HepG2 (cell line): ENCODE measurements around the gene CYP2W1. TPM values are rescaled to one million over a fixed set of nuclear protein-coding genes. Genes with fewer than 3 reads are reported as not detected.

ENCODE experiments used
- ATAC-seq: fragments of 200-7000 bp; cut with Tn5 transposase; 3 replicates; pipeline ENCODE4 v1.9.1; 2020; ENCODE audit warnings: mild to moderate bottlenecking, moderate library complexity
- BruUV-seq: library from RNA; stranded (reverse); fragments of 400-500 nt; replicated peaks from 2 replicates; lab custom pipeline; 2021; lab: Mats Ljungman, UMichigan
- CTCF ChIA-PET: fragments of 300-600 bp; formaldehyde crosslinking; extraction: SDS; loops from one replicate; lab custom pipeline; 2021; ENCODE audit warnings: low total read pairs, inconsistent platforms, low intra/inter-chr PET ratio; lab: Yijun Ruan, JAX
- POLR2A ChIA-PET: fragments of 350-600 bp; sonication (Branson Sonifier 250); formaldehyde crosslinking; loops from one replicate; lab custom pipeline; 2020; ENCODE audit warnings: antibody characterized with exemption, inconsistent platforms; lab: Yijun Ruan, JAX
- DNase-seq: peaks from one replicate; pipeline ENCODE4 v3.0.0-alpha.2; 2015; ENCODE audit warnings: low spot score
- FAIRE-seq: peaks from 3 replicates; lab custom pipeline; 2011; peaks lifted over from hg19 to GRCh38; lab: Jason Lieb, UNC
- H2AFZ ChIP-seq: one replicate; pipeline ENCODE4 v1.6.1; 2011; ENCODE audit warnings: low read length, inconsistent platforms
- H3K27ac ChIP-seq: fragments of 300-600 bp; 3 replicates; pipeline ENCODE4 v1.8.0; 2011; ENCODE audit warnings: mixed run types, mild to moderate bottlenecking, mixed read lengths, low read length, inconsistent platforms; ENCODE audit not compliant: insufficient read depth; ENCODE audit errors: extremely low read length
- H3K27me3 ChIP-seq, 2 experiments: fragments of 200-600 bp in 1 of 2; 2 replicates in 1 of 2; 3 replicates in 1 of 2; pipeline versions ENCODE4 v1.6.0 to v1.8.0; 2011; ENCODE audit warnings: low read length in 2 of 2, mild to moderate bottlenecking in 2 of 2, moderate library complexity in 2 of 2, inconsistent platforms in 1 of 2; ENCODE audit not compliant: insufficient read depth in 2 of 2, control insufficient read depth in 1 of 2
- H3K36me3 ChIP-seq, 2 experiments: fragments of 200-600 bp in 1 of 2; replicated peaks in 1 of 2; 2 replicates in 1 of 2; 3 replicates in 1 of 2; pipeline versions ENCODE4 v1.5.1 to v1.8.0; 2011; ENCODE audit warnings: low read length in 2 of 2, inconsistent platforms in 1 of 2; ENCODE audit not compliant: insufficient read depth in 2 of 2, control insufficient read depth in 1 of 2
- H3K4me1 ChIP-seq: 2 replicates; pipeline ENCODE4 v1.5.1; 2012; ENCODE audit warnings: low read length, inconsistent platforms; ENCODE audit not compliant: insufficient read depth
- H3K4me2 ChIP-seq: 2 replicates; pipeline ENCODE4 v1.6.0; 2011; ENCODE audit warnings: low read depth, low read length, inconsistent platforms
- H3K4me3 ChIP-seq, 3 experiments: fragments of 200-600 bp in 1 of 3; sonication (generic), shearing (Covaris generic) in 1 of 3; replicated peaks in 1 of 3; 2 replicates each; pipeline ENCODE4 v1.5.1; 2011 to 2016; ENCODE audit warnings: low read length in 3 of 3, inconsistent platforms in 2 of 3, low read depth in 2 of 3, mild to moderate bottlenecking in 2 of 3, control low read depth in 1 of 3, mixed read lengths in 1 of 3; ENCODE audit not compliant: insufficient read depth in 1 of 3
- H3K79me2 ChIP-seq: one replicate; pipeline ENCODE4 v1.6.1; 2011; ENCODE audit warnings: low read length, inconsistent platforms; ENCODE audit not compliant: insufficient read depth
- H3K9ac ChIP-seq: 2 replicates; pipeline ENCODE4 v1.6.0; 2011; ENCODE audit warnings: mild to moderate bottlenecking, low read depth, low read length, inconsistent platforms; ENCODE audit not compliant: insufficient read depth
- H3K9me3 ChIP-seq: 2 replicates; pipeline ENCODE4 v1.5.1; 2012; ENCODE audit warnings: mild to moderate bottlenecking, low read length
- H4K20me1 ChIP-seq: 2 replicates; pipeline ENCODE4 v1.6.0; 2011; ENCODE audit warnings: inconsistent platforms, mild to moderate bottlenecking, low read length, moderate library complexity; ENCODE audit not compliant: insufficient read depth
- AGO2 ChIP-seq: fragments of 200-400 bp; formaldehyde crosslinking; optimal IDR thresholded peaks from 2 replicates; pipeline ENCODE3; 2017; ENCODE audit warnings: mild to moderate bottlenecking, low read depth, low read length, moderate library complexity
- HNF4A ChIP-seq: sonication (generic); formaldehyde crosslinking; IDR thresholded peaks from 2 replicates; pipeline ENCODE4 v1.4.0; 2020; ENCODE audit warnings: missing genetic modification reagents
- HNRNPL ChIP-seq: fragments of 200-400 bp; formaldehyde crosslinking; IDR thresholded peaks from 2 replicates; pipeline ENCODE4 v1.6.1; 2017; ENCODE audit warnings: mild to moderate bottlenecking, low read depth, low read length
- NRL ChIP-seq: sonication (generic); formaldehyde crosslinking; IDR thresholded peaks from 2 replicates; pipeline ENCODE4 v1.5.0; 2020; ENCODE audit warnings: missing genetic modification reagents, mild to moderate bottlenecking, moderate library complexity, borderline replicate concordance
- POLR2A ChIP-seq, 2 experiments: IDR thresholded peaks; 2 replicates each; pipeline ENCODE4 v1.6.1; 2011; ENCODE audit warnings: low read depth in 2 of 2, low read length in 2 of 2, mild to moderate bottlenecking in 1 of 2, moderate library complexity in 1 of 2; ENCODE audit not compliant: insufficient read depth in 1 of 2
- RBFOX2 ChIP-seq: fragments of 200-400 bp; formaldehyde crosslinking; IDR thresholded peaks from 2 replicates; pipeline ENCODE4 v1.6.1; 2017; ENCODE audit warnings: low read depth, mild to moderate bottlenecking, low read length
- WGBS: methylation state at CpG from one replicate; pipeline ENCODE4 v1.1.6; 2017; ENCODE audit warnings: low lambda C conversion rate; 5-methylcytosine and 5-hydroxymethylcytosine counted together
- in situ Hi-C: cut with HindIII; loops from 2 replicates; pipeline ENCODE4 v1.10.0; 2017; ENCODE audit warnings: low pct_unique_long_range_greater_than_20kb; ENCODE audit not compliant: extremely low pct_ligation_motif_present
- intact Hi-C: fragments of 100-400 bp; cut with micrococcal nuclease; formaldehyde crosslinking; loops from one replicate; pipeline ENCODE4 v1.10.0; 2022; ENCODE audit not compliant: unreplicated experiment
- polyA plus RNA-seq, 8 experiments: library from polyadenylated mRNA; depleted of rRNA in 3 of 8; stranded (reverse) in 7 of 8; unstranded in 1 of 8; fragments of >200 nt; fragmentation: Illumina TruSeq in 4 of 8; extraction: Trizol in 4 of 8; gene quantifications; 2 replicates each; pipeline versions ENCODE4 v1.2.1 to v1.2.3, GENCODE V29; 2011 to 2016; ENCODE audit warnings: low read depth in 4 of 8, missing spikeins in 1 of 8, mixed read lengths in 1 of 8; ENCODE audit not compliant: insufficient read depth in 1 of 8
- total RNA-seq, 5 experiments: library from RNA; depleted of rRNA; stranded (reverse); fragments of >200 nt; fragmentation: Illumina TruSeq; extraction: Trizol; gene quantifications; 2 replicates each; pipeline ENCODE4 v1.2.3, GENCODE V29; 2016; ENCODE audit warnings: low read depth in 1 of 5
- TF ChIP-seq, protein P1 (sequence below): sonication (generic); formaldehyde crosslinking; IDR thresholded peaks from 2 replicates; pipeline ENCODE4 v1.4.0; 2020; ENCODE audit warnings: missing genetic modification reagents, borderline replicate concordance

Gene CYP2W1
- total and polyA plus RNA-seq, 2 of the 13 experiments (the other 11 are each of a cell fraction or from before 2014, with no cell fraction given) = 19.5 to 31.7 TPM

DNA sequence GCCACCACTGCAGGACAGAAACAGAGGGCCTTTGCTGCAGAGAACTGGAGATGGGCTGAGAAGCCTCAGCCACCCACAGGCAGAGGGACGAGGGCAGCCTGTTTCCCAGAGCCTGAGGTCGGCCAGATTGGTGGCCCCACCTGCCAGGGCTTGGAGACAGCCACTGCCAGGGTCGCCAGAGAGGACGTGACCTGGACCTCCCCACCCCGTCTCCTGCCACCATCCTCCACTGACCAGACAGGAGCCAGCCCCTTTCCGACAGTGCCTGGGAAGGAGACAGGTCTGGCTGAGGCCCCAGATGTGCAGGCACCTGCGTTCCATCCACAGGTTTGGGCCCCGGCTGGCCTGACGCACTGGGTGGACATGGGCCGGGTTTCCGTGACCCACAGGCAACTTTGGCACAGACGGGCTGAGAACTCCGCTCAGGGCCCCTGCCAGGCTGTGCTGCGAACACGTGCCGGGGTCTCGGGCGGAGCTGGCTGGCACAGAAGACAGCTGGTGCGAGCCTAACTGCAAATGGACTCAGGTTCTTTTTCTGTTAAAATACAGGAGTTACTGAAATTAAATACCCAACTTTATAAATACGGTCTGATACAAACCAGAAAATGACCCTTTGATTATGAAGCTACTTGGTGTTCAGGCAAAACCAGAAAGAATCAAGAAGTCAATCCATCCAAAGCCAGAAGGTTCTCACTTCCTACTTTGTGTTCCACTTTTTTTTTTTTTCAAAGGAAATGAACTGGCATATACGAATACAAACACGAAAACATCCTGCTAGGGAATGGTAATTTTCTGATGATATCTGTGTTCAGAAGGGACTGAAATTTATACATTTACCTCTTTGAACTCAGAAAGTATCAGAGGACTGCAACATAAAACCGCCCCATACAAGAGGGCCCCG is 14.5 kb upstream of the CYP2W1 start:
- Histone ChIP-seq H3K79me2 (peaks cover 37% of the 10 kb centered on the region), H3K4me2 (no peak overlapping the region), H3K36me3 (peaks cover 21 to 48% of the 10 kb centered on the region in 2 experiments), H3K27ac (no peak overlapping the region), H3K27me3 (no peaks in the 10 kb centered on the region), H2AFZ (no peak overlapping the region), H3K9me3 (no peaks in the 10 kb centered on the region), H4K20me1 (peaks cover 18% of the 10 kb centered on the region; the same call in 1 of the 2 replicates), H3K9ac (no peak overlapping the region), H3K4me1 (peaks cover 59% of the 10 kb centered on the region), H3K4me3 (no peak overlapping the region)
- no peak for DNase-seq
- ChIA-PET CTCF (no interaction called here), POLR2A (interaction anchor here (1.5 to 4.5 kb wide), 3 partner anchors 9 to 40 kb away, joined by 3 to 48 read pairs (median 7); no protein-coding TSS in a partner anchor)
- in situ Hi-C loops = no loop called here
- no peak for FAIRE-seq
- TF ChIP-seq, protein P1, sequence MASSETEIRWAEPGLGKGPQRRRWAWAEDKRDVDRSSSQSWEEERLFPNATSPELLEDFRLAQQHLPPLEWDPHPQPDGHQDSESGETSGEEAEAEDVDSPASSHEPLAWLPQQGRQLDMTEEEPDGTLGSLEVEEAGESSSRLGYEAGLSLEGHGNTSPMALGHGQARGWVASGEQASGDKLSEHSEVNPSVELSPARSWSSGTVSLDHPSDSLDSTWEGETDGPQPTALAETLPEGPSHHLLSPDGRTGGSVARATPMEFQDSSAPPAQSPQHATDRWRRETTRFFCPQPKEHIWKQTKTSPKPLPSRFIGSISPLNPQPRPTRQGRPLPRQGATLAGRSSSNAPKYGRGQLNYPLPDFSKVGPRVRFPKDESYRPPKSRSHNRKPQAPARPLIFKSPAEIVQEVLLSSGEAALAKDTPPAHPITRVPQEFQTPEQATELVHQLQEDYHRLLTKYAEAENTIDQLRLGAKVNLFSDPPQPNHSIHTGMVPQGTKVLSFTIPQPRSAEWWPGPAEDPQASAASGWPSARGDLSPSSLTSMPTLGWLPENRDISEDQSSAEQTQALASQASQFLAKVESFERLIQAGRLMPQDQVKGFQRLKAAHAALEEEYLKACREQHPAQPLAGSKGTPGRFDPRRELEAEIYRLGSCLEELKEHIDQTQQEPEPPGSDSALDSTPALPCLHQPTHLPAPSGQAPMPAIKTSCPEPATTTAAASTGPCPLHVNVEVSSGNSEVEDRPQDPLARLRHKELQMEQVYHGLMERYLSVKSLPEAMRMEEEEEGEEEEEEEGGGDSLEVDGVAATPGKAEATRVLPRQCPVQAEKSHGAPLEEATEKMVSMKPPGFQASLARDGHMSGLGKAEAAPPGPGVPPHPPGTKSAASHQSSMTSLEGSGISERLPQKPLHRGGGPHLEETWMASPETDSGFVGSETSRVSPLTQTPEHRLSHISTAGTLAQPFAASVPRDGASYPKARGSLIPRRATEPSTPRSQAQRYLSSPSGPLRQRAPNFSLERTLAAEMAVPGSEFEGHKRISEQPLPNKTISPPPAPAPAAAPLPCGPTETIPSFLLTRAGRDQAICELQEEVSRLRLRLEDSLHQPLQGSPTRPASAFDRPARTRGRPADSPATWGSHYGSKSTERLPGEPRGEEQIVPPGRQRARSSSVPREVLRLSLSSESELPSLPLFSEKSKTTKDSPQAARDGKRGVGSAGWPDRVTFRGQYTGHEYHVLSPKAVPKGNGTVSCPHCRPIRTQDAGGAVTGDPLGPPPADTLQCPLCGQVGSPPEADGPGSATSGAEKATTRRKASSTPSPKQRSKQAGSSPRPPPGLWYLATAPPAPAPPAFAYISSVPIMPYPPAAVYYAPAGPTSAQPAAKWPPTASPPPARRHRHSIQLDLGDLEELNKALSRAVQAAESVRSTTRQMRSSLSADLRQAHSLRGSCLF (CRISPR knock-in tag) = no peak
- no peak for TF ChIP-seq HNF4A (CRISPR knock-in tag)
- TF ChIP-seq HNRNPL = 0 out of 2 replicates have a peak, but pooled peaks have one; percentile 45
- 0 out of 2 replicates have a peak, but pooled peaks have one; percentile 40 for TF ChIP-seq NRL (CRISPR knock-in tag)
- peak; percentile 77 for TF ChIP-seq AGO2
- peak in 1 of 2 experiments; percentile 10; a peak in 1 of 4 replicates for TF ChIP-seq POLR2A (IDR thresholded peaks at IDR 0.05; ENCODE audit: insufficient read depth in 1 of 2, low read depth in 2 of 2, low read length in 2 of 2)
- peak; percentile 53 for TF ChIP-seq RBFOX2
- intact Hi-C loops = no loop called here
- 98% methylated on average over 14 of the region's 24 CpGs for WGBS
- ATAC-seq = no peak
- no TSS peak for BruUV-seq
